GM13976 (cell line): ENCODE data around the gene PTGES.
"Not testable (repeated sequence)": the region's sequence is repeated elsewhere in the genome, so short reads cannot be mapped to it uniquely, and the experiment has no call there.

Experiments used
- DNase-seq: peaks from one replicate; pipeline ENCODE4 v3.0.0; 2012; ENCODE audit warnings: low spot score
- in situ Hi-C: fragments of 300-500 bp; cut with MboI; formaldehyde crosslinking; loops from one replicate; pipeline ENCODE4 v1.12.0; 2022; ENCODE audit warnings: low sequenced_read_pairs, mixed read lengths, inconsistent platforms; ENCODE audit not compliant: unreplicated experiment
- TF ChIP-seq, protein P1 (sequence below): IDR thresholded peaks from 2 replicates; pipeline ENCODE4 v1.5.1; 2012; ENCODE audit warnings: borderline replicate concordance, mild to moderate bottlenecking; ENCODE audit not compliant: insufficient read depth; ENCODE audit errors: extremely low read depth, missing control alignments, control extremely low read depth

PTGES gene

GRCh38 chr9:129769669-129770068 lies 16.8 kb upstream of the PTGES start:
- in situ Hi-C loops: no loop called here
- no peak for DNase-seq
- TF ChIP-seq, protein P1, sequence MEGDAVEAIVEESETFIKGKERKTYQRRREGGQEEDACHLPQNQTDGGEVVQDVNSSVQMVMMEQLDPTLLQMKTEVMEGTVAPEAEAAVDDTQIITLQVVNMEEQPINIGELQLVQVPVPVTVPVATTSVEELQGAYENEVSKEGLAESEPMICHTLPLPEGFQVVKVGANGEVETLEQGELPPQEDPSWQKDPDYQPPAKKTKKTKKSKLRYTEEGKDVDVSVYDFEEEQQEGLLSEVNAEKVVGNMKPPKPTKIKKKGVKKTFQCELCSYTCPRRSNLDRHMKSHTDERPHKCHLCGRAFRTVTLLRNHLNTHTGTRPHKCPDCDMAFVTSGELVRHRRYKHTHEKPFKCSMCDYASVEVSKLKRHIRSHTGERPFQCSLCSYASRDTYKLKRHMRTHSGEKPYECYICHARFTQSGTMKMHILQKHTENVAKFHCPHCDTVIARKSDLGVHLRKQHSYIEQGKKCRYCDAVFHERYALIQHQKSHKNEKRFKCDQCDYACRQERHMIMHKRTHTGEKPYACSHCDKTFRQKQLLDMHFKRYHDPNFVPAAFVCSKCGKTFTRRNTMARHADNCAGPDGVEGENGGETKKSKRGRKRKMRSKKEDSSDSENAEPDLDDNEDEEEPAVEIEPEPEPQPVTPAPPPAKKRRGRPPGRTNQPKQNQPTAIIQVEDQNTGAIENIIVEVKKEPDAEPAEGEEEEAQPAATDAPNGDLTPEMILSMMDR: no peak

- no peak for DNase-seq
- in situ Hi-C loops: no loop called here
- TF ChIP-seq, protein P1: no peak
These were observed 15.6 kb upstream of the PTGES start for GRCh38 chr9:129768486-129768885.

DNA sequence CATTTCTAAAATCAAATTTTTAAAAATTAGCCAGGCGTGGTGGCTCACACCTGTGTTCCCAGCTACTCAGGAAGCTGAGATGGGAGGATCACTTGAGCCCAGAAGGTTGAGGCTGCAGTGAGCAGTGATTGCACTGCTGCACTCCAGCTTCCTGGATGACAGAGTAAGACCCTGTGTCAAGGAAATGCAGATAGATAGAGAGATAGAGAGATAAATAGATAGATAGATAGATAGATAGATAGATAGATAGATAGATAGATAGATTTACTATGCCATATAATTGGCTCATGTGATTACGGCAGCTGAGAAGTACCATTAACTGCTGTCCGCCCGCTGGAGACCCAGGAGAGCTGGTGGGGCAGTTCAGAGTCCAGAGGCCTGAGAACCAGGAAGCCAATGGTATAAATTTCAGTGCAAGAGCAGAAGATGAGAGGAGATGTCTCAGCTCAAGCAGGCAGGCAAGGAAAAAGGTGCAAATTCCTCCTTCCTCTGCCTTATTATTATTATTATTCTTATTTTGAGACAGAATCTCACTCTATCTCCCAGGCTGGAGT lies 13.0 kb upstream of the PTGES start:
- in situ Hi-C loops: no loop called here
- TF ChIP-seq, protein P1: no peak
- DNase-seq: no peak

DNA sequence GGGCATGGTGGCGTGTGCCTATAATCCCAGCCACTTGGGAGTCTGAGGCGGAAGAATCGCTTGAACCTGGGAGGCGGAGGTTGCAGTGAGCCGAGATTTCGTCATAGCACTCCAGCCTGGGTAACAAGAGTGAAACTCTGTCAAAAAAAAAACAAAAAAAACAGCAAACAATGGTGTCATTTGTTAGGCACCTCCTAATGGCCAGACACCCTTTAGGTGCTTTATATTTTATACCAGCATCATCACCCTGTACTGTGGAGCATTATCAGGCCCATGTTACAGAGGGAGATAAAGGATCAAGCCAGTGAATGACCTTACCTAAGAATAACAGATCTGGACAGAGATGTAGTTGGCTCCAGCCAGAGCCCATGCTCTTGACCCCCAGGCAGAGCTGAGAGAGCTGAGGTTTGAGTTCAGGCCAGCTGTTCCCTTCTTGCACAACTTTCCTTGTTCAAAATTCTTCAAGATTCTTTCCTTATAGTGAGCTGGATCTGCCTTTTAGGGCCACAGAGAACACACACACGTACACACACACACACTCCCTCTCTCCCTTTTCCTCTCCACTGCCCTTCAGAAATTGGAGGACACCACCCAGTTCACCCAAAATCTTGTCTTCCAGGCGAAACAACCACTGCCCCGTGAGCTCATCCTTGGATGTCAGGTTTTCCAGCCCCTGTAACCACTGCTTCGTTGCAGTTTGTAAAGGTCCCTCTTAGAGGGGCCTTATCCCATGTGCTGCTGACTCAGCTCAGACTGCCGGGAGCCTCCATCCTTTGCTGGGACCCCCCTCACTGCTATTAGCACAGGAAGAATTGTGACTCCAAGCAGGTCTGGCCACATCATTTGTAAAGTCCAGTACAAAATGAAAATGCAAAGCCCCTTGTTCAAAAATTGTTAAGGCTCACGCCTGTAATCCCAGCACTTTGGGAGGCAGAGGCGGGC lies 10.4 kb upstream of the PTGES start:
- TF ChIP-seq, protein P1: no peak
- no peak for DNase-seq
- in situ Hi-C loops: no loop called here

- in situ Hi-C loops, DNase-seq: not testable (repeated sequence)
These were observed 9.6 kb upstream of the PTGES start for GRCh38 chr9:129762370-129762984.

DNA sequence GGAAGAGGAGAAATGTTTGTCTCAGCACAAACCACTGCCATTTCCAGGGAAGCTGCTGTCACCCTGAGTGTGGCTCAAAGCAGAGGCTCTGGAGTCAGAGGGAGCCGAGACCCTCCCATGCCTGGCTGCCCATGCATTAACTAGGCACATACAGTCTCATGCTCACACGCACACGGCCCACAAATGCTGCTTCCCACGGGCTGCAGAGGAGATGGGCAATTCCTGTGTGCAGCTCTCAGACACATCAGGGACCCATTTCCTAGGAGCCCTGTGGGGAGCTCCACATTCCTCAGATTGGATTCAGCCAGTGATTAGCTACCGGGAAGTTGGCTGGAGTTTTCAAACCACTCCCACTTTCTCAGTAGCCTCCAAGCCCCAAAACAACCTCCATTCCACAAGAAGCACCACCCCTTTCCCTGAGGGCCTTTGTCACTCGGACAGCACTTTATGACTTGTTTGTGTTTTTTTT lies 9.1 kb upstream of the PTGES start:
- in situ Hi-C loops: no loop called here
- DNase-seq: no peak
- TF ChIP-seq, protein P1: no peak
